H1 (cell line): Measurements from ENCODE around the gene CTSH. TPM values are rescaled to one million over a fixed set of nuclear protein-coding genes. Genes with fewer than 3 reads are reported as not detected.

Source experiments
- CTCF ChIA-PET: fragments of 300-600 bp; sonication (Branson Sonifier 250); formaldehyde crosslinking; loops from one replicate; lab custom pipeline; 2021; ENCODE audit not compliant: partially characterized antibody; lab: Charles Lee
- POLR2A ChIA-PET: fragments of 300-600 bp; sonication (Branson Sonifier 250); formaldehyde crosslinking; loops from one replicate; lab custom pipeline; 2021; ENCODE audit warnings: inconsistent platforms; ENCODE audit not compliant: partially characterized antibody; lab: Charles Lee
- DNase-seq, 2 experiments: peaks; one replicate each; pipeline versions ENCODE4 v3.0.0 to v3.0.0-alpha.2; 2010 to 2022; ENCODE audit warnings: low spot score in 2 of 2, low read depth in 1 of 2, mixed read lengths in 1 of 2
- FAIRE-seq: peaks from 2 replicates; lab custom pipeline; 2011; peaks lifted over from hg19 to GRCh38; lab: Jason Lieb, UNC
- H2AFZ ChIP-seq: 2 replicates; pipeline ENCODE4 v1.8.1; 2012; ENCODE audit warnings: low read length, inconsistent platforms
- H2AK5ac ChIP-seq: 2 replicates; pipeline ENCODE4 v1.6.1; 2013; ENCODE audit warnings: low read depth, low read length
- H2BK120ac ChIP-seq: replicated peaks from 2 replicates; pipeline ENCODE3; 2013; ENCODE audit warnings: low read depth, low read length, inconsistent platforms
- H2BK12ac ChIP-seq: 2 replicates; pipeline ENCODE4 v1.6.1; 2013; ENCODE audit warnings: low read depth, low read length
- H2BK15ac ChIP-seq: 2 replicates; pipeline ENCODE4 v1.6.1; 2013; ENCODE audit warnings: low read length
- H2BK20ac ChIP-seq: 2 replicates; pipeline ENCODE4 v1.6.1; 2013; ENCODE audit warnings: low read length
- H2BK5ac ChIP-seq: 2 replicates; pipeline ENCODE4 v1.6.1; 2013; ENCODE audit warnings: low read depth, low read length
- H3K14ac ChIP-seq: 2 replicates; pipeline ENCODE4 v1.6.1; 2013; ENCODE audit warnings: inconsistent platforms; ENCODE audit not compliant: insufficient read length
- H3K18ac ChIP-seq: 2 replicates; pipeline ENCODE4 v1.6.1; 2013; ENCODE audit warnings: low read length; ENCODE audit errors: extremely low read depth
- H3K23ac ChIP-seq: 2 replicates; pipeline ENCODE4 v1.6.1; 2013; ENCODE audit warnings: inconsistent platforms; ENCODE audit not compliant: insufficient read length
- H3K23me2 ChIP-seq: 2 replicates; pipeline ENCODE4 v1.6.1; 2013; ENCODE audit warnings: low read depth, low read length
- H3K27ac ChIP-seq: 2 replicates; pipeline ENCODE4 v1.6.1; 2011; ENCODE audit warnings: low read depth, low read length, inconsistent platforms
- H3K27me3 ChIP-seq, 4 experiments: replicated peaks in 1 of 4; 1 replicate in 1 of 4; 2 replicates in 3 of 4; pipeline versions ENCODE4 v1.6.1 to v1.8.1; 2011 to 2013; ENCODE audit warnings: low read length in 3 of 4, mild to moderate bottlenecking in 3 of 4, inconsistent platforms in 2 of 4, mixed read lengths in 2 of 4, moderate library complexity in 1 of 4; ENCODE audit not compliant: control insufficient read depth in 3 of 4, insufficient read depth in 3 of 4; ENCODE audit errors: extremely low read depth in 1 of 4
- H3K36me3 ChIP-seq, 4 experiments: 2 replicates each; pipeline versions ENCODE4 v1.6.1 to v1.8.1; 2011 to 2013; ENCODE audit warnings: mild to moderate bottlenecking in 4 of 4, low read length in 3 of 4, moderate library complexity in 2 of 4, control low read depth in 1 of 4, inconsistent platforms in 1 of 4; ENCODE audit not compliant: insufficient read depth in 4 of 4, control insufficient read depth in 2 of 4
- H3K4ac ChIP-seq: replicated peaks from 2 replicates; pipeline ENCODE3; 2013; ENCODE audit warnings: low read length, low read depth, mixed read lengths, inconsistent platforms; ENCODE audit not compliant: insufficient read length
- H3K4me1 ChIP-seq, 4 experiments: replicated peaks in 1 of 4; 1 replicate in 1 of 4; 2 replicates in 3 of 4; pipeline versions ENCODE4 v1.6.1 to v1.8.1; 2011 to 2013; ENCODE audit warnings: low read length in 3 of 4, inconsistent platforms in 2 of 4, mixed read lengths in 1 of 4; ENCODE audit not compliant: insufficient read depth in 4 of 4, control insufficient read depth in 3 of 4
- H3K4me2 ChIP-seq, 2 experiments: 2 replicates each; pipeline versions ENCODE4 v1.6.1 to v1.8.1; 2011 to 2013; ENCODE audit warnings: low read depth in 2 of 2, low read length in 2 of 2, control low read depth in 1 of 2, inconsistent platforms in 1 of 2, mild to moderate bottlenecking in 1 of 2; ENCODE audit not compliant: insufficient read depth in 1 of 2
- H3K4me3 ChIP-seq, 4 experiments: fragments of 200-600, 300-600 bp in 1 of 4; sonication (generic), shearing (Covaris generic), sonication (Bioruptor Twin) in 1 of 4; 2 replicates each; pipeline versions ENCODE4 v1.5.1 to v1.8.1; 2011 to 2016; ENCODE audit warnings: low read length in 4 of 4, low read depth in 3 of 4, control low read depth in 2 of 4, inconsistent platforms in 2 of 4, mild to moderate bottlenecking in 2 of 4, mixed read lengths in 1 of 4, moderate library complexity in 1 of 4; ENCODE audit not compliant: insufficient read depth in 2 of 4; ENCODE audit errors: extremely low read depth in 1 of 4
- H3K56ac ChIP-seq: replicated peaks from 2 replicates; pipeline ENCODE3; 2013; ENCODE audit warnings: low read depth, mild to moderate bottlenecking, mixed read lengths, low read length, inconsistent platforms; ENCODE audit not compliant: insufficient read length
- H3K79me1 ChIP-seq: 2 replicates; pipeline ENCODE4 v1.6.1; 2013; ENCODE audit warnings: low read depth, low read length, control low read depth
- H3K79me2 ChIP-seq, 2 experiments: 2 replicates each; pipeline versions ENCODE4 v1.6.1 to v1.8.1; 2012 to 2013; ENCODE audit warnings: low read length in 2 of 2, mild to moderate bottlenecking in 2 of 2, inconsistent platforms in 1 of 2; ENCODE audit not compliant: insufficient read depth in 2 of 2, control insufficient read depth in 1 of 2
- H3K9ac ChIP-seq, 4 experiments: replicated peaks in 1 of 4; 1 replicate in 1 of 4; 2 replicates in 3 of 4; pipeline versions ENCODE4 v1.6.1 to v1.8.1; 2011 to 2013; ENCODE audit warnings: low read depth in 3 of 4, low read length in 3 of 4, control low read depth in 2 of 4, mild to moderate bottlenecking in 2 of 4, moderate library complexity in 2 of 4, inconsistent platforms in 1 of 4; ENCODE audit errors: extremely low read depth in 1 of 4
- H3K9me3 ChIP-seq, 2 experiments: 2 replicates each; pipeline versions ENCODE4 v1.6.1 to v1.8.1; 2012 to 2013; ENCODE audit warnings: mild to moderate bottlenecking in 2 of 2, moderate library complexity in 2 of 2, control low read depth in 1 of 2, inconsistent platforms in 1 of 2, low read depth in 1 of 2, low read length in 1 of 2, mixed read lengths in 1 of 2; ENCODE audit not compliant: insufficient read depth in 2 of 2
- H4K20me1 ChIP-seq, 2 experiments: replicated peaks in 1 of 2; 2 replicates each; pipeline versions ENCODE3 to v1.8.1; 2011 to 2013; ENCODE audit warnings: inconsistent platforms in 2 of 2, low read length in 2 of 2, mild to moderate bottlenecking in 1 of 2; ENCODE audit not compliant: insufficient read depth in 2 of 2, control insufficient read depth in 1 of 2
- H4K5ac ChIP-seq: 2 replicates; pipeline ENCODE4 v1.6.1; 2013; ENCODE audit warnings: low read length, low read depth, mixed read lengths, inconsistent platforms; ENCODE audit not compliant: insufficient read length
- H4K8ac ChIP-seq: 2 replicates; pipeline ENCODE4 v1.8.0; 2013; ENCODE audit warnings: mild to moderate bottlenecking, moderate library complexity, low read length, inconsistent platforms; ENCODE audit not compliant: insufficient read depth; ENCODE audit errors: extremely low read depth
- H4K91ac ChIP-seq: replicated peaks from 2 replicates; pipeline ENCODE3; 2013; ENCODE audit warnings: low read length, mixed read lengths, inconsistent platforms; ENCODE audit not compliant: insufficient read length
- ASH2L ChIP-seq: fragments of 200-600, 300-600 bp; sonication (generic); IDR thresholded peaks from one replicate; pipeline ENCODE4 v1.7.1; 2017; ENCODE audit warnings: low read length
- CBX5 ChIP-seq: fragments of 300-800, 300-1000 bp; sonication (generic); IDR thresholded peaks from 2 replicates; pipeline ENCODE4 v1.7.1; 2016; ENCODE audit warnings: antibody characterized with exemption, low read length, low read depth
- CBX8 ChIP-seq: fragments of 300-800, 300-1000 bp; sonication (generic); IDR thresholded peaks from 2 replicates; pipeline ENCODE4 v1.7.1; 2016; ENCODE audit warnings: low read depth, low read length, borderline replicate concordance
- CHD2 ChIP-seq: IDR thresholded peaks from 2 replicates; pipeline ENCODE4 v1.6.1; 2012; ENCODE audit warnings: low read length, improper control_type of control experiment
- EZH2 ChIP-seq: fragments of 200-600 bp; sonication (generic); IDR thresholded peaks from 2 replicates; pipeline ENCODE4 v1.7.1; 2012; ENCODE audit warnings: low read depth, mild to moderate bottlenecking, moderate library complexity, low read length, inconsistent platforms; ENCODE audit not compliant: severe bottlenecking
- KDM1A ChIP-seq: fragments of 200-600, 300-600 bp; sonication (generic); IDR thresholded peaks from 2 replicates; pipeline ENCODE4 v1.7.1; 2016; ENCODE audit warnings: mild to moderate bottlenecking, low read length, borderline replicate concordance
- KDM4A ChIP-seq: IDR thresholded peaks from one replicate; pipeline ENCODE4 v1.7.1; 2012; ENCODE audit warnings: low read depth, mild to moderate bottlenecking, moderate library complexity, low read length, inconsistent platforms; ENCODE audit not compliant: severe bottlenecking
- NRF1 ChIP-seq: IDR thresholded peaks from 2 replicates; pipeline ENCODE4 v1.6.1; 2011; ENCODE audit warnings: mild to moderate bottlenecking, low read depth, low read length, improper control_type of control experiment
- RBBP5 ChIP-seq: IDR thresholded peaks from 2 replicates; pipeline ENCODE4 v1.7.1; 2012; ENCODE audit warnings: low read depth, mild to moderate bottlenecking, inconsistent platforms, low read length, moderate library complexity, borderline replicate concordance
- RXRA ChIP-seq: IDR thresholded peaks from 2 replicates; pipeline ENCODE4 v1.6.1; 2011; ENCODE audit warnings: low read depth, mild to moderate bottlenecking, low read length, moderate library complexity; ENCODE audit not compliant: insufficient read depth
- SP1 ChIP-seq: IDR thresholded peaks from 2 replicates; pipeline ENCODE4 v1.6.1; 2011; ENCODE audit warnings: low read depth, low read length
- TAF1 ChIP-seq: IDR thresholded peaks from 2 replicates; pipeline ENCODE4 v1.6.1; 2011; ENCODE audit warnings: mild to moderate bottlenecking, low read depth, low read length
- TCF12 ChIP-seq: IDR thresholded peaks from 2 replicates; pipeline ENCODE4 v1.6.1; 2011; ENCODE audit warnings: low read depth, mild to moderate bottlenecking, low read length
- WGBS, 2 experiments: shearing (Covaris generic) in 1 of 2; methylation state at CpG; one replicate each; pipeline versions ENCODE4 v1.1.6 to v1.1.7; 2013 to 2015; ENCODE audit warnings: low lambda C conversion rate in 2 of 2, mixed read lengths in 2 of 2, inconsistent platforms in 1 of 2, low coverage in 1 of 2, missing lambda C conversion rate in 1 of 2; ENCODE audit not compliant: insufficient replicate concordance in 2 of 2, insufficient coverage in 1 of 2, insufficient read length in 1 of 2; ENCODE audit errors: extremely low coverage in 1 of 2, missing lambda C conversion rate in 1 of 2; 5-methylcytosine and 5-hydroxymethylcytosine counted together
- polyA plus RNA-seq, 7 experiments: library from polyadenylated mRNA; depleted of rRNA in 3 of 7; stranded (reverse) in 5 of 7; unstranded in 2 of 7; fragments of >200 nt in 5 of 7; fragments of 200-250 nt in 2 of 7; gene quantifications; 1 replicate in 5 of 7; 2 replicates in 1 of 7; 4 replicates in 1 of 7; pipeline versions ENCODE4 v1.2.1 to v1.2.3, GENCODE V29; 2011 to 2013; ENCODE audit warnings: missing spikeins in 2 of 7, mixed read lengths in 2 of 7
- total RNA-seq: library from RNA; stranded (reverse); fragmentation: NEBNext Ultra II Directional; extraction: Animal tissue kit (Norgen Biotek cat#: 25700); gene quantifications from 2 replicates; pipeline ENCODE4 v1.2.1, GENCODE V29; 2021

CTSH gene
- total and polyA plus RNA-seq, 2 of the 8 experiments (the other 6 are each of a cell fraction or from before 2014, with no cell fraction given) = 34.0 to 36.8 TPM

GRCh38 chr15:78912316-78912715, 32.5 kb downstream of the CTSH start:
- FAIRE-seq (no peak), DNase-seq (no peak)
- no peaks in the 10 kb centered on the region for H3K27me3 ChIP-seq
- H2BK5ac ChIP-seq = no peak overlapping the region
- H3K23me2 ChIP-seq = no peaks in the 10 kb centered on the region; the same call in 1 of the 2 replicates
- H4K91ac ChIP-seq = no peak overlapping the region
- no peak overlapping the region for H3K4me2 ChIP-seq
- H3K79me2 ChIP-seq = no peaks in the 10 kb centered on the region; a peak in 1 of 4 replicates
- H2BK120ac ChIP-seq = no peak overlapping the region
- no peak overlapping the region for H3K27ac ChIP-seq
- CTCF ChIA-PET = interaction anchor here (1.4 to 11.2 kb wide), 10 partner anchors 10 to 295 kb away, joined by 3 to 171 read pairs (median 18); no protein-coding TSS in a partner anchor
- no peak overlapping the region for H3K23ac ChIP-seq
- no peak overlapping the region for H2BK20ac ChIP-seq
- H2BK15ac ChIP-seq = no peak overlapping the region
- no peak overlapping the region for H2BK12ac ChIP-seq
- TF ChIP-seq CBX8 (no peak), KDM4A (no peak), RXRA (no peak), ASH2L (no peak), KDM1A (no peak), RBBP5 (no peak), TCF12 (no peak), CHD2 (no peak), TAF1 (no peak), EZH2 (no peak), CBX5 (no peak), NRF1 (no peak), SP1 (no peak)
- TF ChIP-seq, all 59 proteins: peak for 0
- Histone ChIP-seq H2AFZ (no peak overlapping the region), H3K36me3 (peaks cover 0 to 16% (median 3%) of the 10 kb centered on the region in 4 experiments; a peak in 4 of 8 replicates), H3K4me1 (peaks cover 0 to 3% (median 1%) of the 10 kb centered on the region in 4 experiments; a peak in 3 of 7 replicates), H3K9me3 (no peaks in the 10 kb centered on the region), H4K8ac (no peak overlapping the region), H3K56ac (no peak overlapping the region), H4K20me1 (peaks cover 1 to 12% of the 10 kb centered on the region in 2 experiments), H3K14ac (no peak overlapping the region), H2AK5ac (no peak overlapping the region), H3K4me3 (no peak overlapping the region), H4K5ac (no peak overlapping the region), H3K18ac (no peak overlapping the region), H3K4ac (no peak overlapping the region), H3K9ac (no peak overlapping the region), H3K79me1 (peaks cover 4% of the 10 kb centered on the region)
- WGBS, 2 experiments = 92% methylated on average over 2 of the region's 2 CpGs; no CpG with 5 or more reads in 1 of the 2 experiments
- POLR2A ChIA-PET = no interaction called here
